GM10248 (cell line): Measurements from ENCODE around the gene RASD1.

Experiments used
- CTCF ChIA-PET: fragments of 300-600 bp; sonication (Branson Sonifier 250); formaldehyde crosslinking; extraction: SDS; loops from one replicate; lab custom pipeline; 2021; ENCODE audit warnings: antibody characterized with exemption; lab: Yijun Ruan, JAX
- POLR2A ChIA-PET: fragments of 350-650 bp; sonication (Branson Sonifier 250); formaldehyde crosslinking; extraction: SDS; loops from one replicate; lab custom pipeline; 2020; ENCODE audit warnings: antibody characterized with exemption; lab: Yijun Ruan, JAX
- DNase-seq: peaks from one replicate; pipeline ENCODE4 v3.0.0; 2012; ENCODE audit errors: extremely low spot score
- TF ChIP-seq, protein P1 (sequence below): IDR thresholded peaks from 2 replicates; pipeline ENCODE4 v1.5.1; 2012; ENCODE audit warnings: mild to moderate bottlenecking, low read depth; ENCODE audit errors: extremely low read depth, missing control alignments, control extremely low read depth

Gene RASD1

DNA sequence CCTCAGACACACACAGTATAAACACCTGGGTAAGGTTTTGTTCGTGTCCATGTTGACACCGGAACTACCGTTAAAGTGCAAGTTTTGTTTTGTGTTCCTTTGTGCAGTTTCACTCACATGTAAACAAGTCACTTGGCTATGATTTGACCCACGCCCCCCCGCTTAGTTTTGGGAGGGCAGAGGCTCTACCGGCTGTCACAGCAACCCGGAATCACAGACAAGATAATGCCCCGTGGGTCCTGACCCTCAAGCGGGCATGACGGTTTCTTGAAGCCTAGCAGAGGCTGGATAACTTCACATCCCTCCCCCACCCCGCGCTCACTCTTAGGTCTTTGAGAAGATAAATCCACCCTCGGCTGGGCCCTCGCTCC, 1.7 kb downstream of the RASD1 start:
- POLR2A ChIA-PET = no interaction called here

DNA sequence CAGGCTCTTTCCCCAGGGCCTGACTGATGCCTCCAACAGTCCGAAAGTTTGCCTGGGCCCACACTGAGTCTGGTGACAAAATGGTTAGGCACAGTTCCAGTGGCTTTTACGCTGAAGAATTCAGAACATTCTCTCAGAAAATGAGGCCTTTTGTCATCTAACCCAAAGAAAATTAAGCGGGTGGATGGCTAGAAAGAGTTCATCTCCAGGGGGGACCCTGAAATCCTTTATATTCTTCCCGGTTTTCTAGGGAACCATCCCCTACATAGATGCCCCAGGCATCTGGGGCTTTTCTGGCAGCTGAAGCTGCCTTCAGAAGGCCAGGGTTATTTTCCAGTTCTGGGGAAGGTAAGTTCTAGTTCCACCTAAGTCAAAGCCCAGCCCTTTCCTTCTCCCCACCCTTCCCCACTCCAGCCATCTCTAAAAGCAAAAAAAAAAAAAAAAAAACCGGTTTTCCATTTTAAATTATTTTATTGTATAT, 2.2 kb downstream of the RASD1 start:
- no peak for DNase-seq
- ChIA-PET CTCF (no interaction called here), POLR2A (no interaction called here)
- TF ChIP-seq, protein P1, sequence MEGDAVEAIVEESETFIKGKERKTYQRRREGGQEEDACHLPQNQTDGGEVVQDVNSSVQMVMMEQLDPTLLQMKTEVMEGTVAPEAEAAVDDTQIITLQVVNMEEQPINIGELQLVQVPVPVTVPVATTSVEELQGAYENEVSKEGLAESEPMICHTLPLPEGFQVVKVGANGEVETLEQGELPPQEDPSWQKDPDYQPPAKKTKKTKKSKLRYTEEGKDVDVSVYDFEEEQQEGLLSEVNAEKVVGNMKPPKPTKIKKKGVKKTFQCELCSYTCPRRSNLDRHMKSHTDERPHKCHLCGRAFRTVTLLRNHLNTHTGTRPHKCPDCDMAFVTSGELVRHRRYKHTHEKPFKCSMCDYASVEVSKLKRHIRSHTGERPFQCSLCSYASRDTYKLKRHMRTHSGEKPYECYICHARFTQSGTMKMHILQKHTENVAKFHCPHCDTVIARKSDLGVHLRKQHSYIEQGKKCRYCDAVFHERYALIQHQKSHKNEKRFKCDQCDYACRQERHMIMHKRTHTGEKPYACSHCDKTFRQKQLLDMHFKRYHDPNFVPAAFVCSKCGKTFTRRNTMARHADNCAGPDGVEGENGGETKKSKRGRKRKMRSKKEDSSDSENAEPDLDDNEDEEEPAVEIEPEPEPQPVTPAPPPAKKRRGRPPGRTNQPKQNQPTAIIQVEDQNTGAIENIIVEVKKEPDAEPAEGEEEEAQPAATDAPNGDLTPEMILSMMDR = no peak

More for the DNA sequence above, 1.7 kb downstream of the RASD1 start:
- DNase-seq = no peak
- TF ChIP-seq, protein P1 = no peak
- CTCF ChIA-PET = interaction anchor here (4.4 kb wide), 1 partner anchor 147 kb away, joined by 82 read pairs; no protein-coding TSS in a partner anchor

DNA sequence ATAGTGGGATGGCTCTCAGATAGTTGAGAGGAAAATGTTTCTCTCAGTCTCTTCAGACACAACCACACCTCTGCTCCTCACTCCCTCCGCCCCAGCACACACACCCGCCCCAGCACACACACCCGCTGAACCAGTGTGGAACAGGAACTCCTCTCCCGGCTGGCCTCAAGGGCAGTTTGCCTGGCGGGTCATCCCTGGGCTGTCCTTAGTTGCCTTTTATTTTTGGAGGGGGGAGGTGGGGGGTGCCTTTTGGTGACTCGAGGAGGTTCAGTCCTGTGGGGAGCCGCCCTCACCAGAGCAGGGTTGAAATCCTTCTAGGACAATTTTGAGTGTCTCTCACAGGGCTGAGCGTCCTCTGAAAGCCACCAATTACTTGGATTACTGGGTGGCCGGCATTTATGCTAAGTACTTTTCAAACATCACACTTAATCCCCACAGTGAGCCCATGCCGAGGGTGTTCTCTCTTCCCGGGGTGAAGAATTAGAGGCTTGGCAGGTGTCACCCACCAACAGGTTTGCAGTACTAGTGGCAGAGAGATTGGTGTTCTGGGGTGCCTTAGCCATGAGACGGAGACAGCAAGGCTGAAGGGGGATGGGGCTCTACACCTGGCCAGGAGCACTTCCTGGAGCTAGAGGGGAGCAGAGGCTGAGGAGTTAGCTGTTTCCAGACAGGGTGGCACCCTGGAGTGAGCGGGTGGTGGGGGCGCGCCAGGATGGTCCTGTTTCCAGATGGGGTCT, 2.8 kb downstream of the RASD1 start:
- TF ChIP-seq, protein P1 = no peak
- POLR2A ChIA-PET = no interaction called here
- CTCF ChIA-PET = no interaction called here
- no peak for DNase-seq

DNA sequence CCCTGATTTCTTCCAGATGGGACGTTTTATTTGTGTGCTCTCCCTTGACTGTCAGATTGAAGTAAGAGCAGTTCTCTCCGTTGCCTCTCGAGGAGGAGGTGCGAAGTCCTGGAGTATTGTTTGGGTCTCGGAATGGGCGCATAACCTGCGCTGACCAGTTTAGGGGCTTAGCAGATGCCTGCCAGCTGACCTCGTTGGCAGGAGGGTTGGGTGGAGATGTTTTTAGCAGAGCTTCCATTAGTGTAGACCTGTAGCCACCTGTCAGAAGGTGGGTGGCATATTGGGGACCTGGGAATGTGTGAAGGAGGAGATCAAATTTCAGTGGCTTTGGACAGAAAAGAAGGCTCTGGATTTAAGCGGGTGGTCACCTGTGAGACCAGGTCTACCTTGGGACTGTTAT, 3.6 kb downstream of the RASD1 start:
- CTCF ChIA-PET = no interaction called here
- DNase-seq = no peak
- POLR2A ChIA-PET = no interaction called here
- TF ChIP-seq, protein P1 = no peak

DNA sequence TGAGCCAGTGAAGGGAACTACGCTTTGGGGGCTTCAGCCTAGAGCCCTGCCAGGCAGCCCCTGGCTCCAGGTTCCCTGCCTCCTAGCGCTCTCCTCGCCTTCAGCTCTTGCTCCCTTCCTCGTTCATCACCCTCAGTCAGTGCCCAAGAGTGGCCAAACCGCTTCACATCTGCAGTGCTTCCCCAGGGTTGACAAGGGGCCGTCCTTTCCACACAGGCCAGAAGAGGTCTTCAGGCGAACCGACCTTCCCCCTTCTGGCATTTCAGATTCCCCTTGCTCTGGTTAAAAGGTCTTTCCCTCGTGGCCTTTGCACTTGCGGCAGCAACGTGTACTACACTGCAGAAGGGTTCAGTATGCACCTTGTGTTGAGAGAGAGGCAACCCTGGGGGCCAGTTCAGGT, 4.1 kb downstream of the RASD1 start:
- TF ChIP-seq, protein P1 = no peak
- ChIA-PET CTCF (interaction anchor here (2.6 kb wide), 1 partner anchor 150 kb away, joined by 15 read pairs; no protein-coding TSS in a partner anchor), POLR2A (no interaction called here)

DNA sequence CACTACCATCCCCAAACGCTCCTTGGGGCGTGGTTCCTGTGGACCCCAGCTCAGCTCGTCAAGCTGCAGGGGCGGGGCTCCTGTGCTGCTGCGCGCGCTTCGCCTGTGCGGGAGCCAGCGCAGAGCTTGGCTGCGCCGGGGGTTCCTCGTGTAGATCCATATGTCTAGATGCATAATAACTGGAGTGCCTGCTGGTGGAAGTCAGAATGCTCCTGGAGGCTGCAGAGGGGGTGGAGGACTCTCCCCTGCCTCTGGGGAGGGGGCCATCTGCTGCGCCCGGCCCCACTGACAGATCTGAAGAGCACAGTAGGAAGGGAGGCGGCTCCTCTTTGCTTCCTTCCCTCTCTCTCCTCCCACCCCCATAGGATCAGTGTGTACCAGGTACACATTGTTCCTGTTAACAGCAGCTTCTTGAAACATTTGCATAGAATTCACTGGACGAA, 4.6 kb downstream of the RASD1 start:
- TF ChIP-seq, protein P1 = no peak
- CTCF ChIA-PET = interaction anchor here (1.5 to 2.6 kb wide), 3 partner anchors 25 to 151 kb away, joined by 6 to 15 read pairs (median 6); no protein-coding TSS in a partner anchor
- POLR2A ChIA-PET = no interaction called here
- DNase-seq = no peak

More for the DNA sequence above, 4.1 kb downstream of the RASD1 start:
- DNase-seq = no peak
